ENCODE results near the gene PIGP.
A peak's percentile ranks its signal among the peaks of the same experiment; 100 is the strongest.
"Not testable (repeated sequence)": the region's sequence is repeated elsewhere in the genome, so short reads cannot be mapped to it uniquely, and the experiment has no call there.

Gene PIGP

GRCh38 chr21:37106998-37107397, 34.1 kb upstream of the PIGP start:
- Histone ChIP-seq H3K27me3 (replicated peaks in 2 of 5; ENCODE audit: control insufficient read depth in 4 of 5, insufficient read depth in 5 of 5, low read length in 4 of 5) (no peaks in the 10 kb centered on the region), H3K36me3 (ENCODE audit: control insufficient read depth in 4 of 4, insufficient read depth in 4 of 4, low read length in 3 of 4) (peaks cover 8 to 16% (median 11%) of the 10 kb centered on the region in 4 experiments), H3K4me1 (ENCODE audit: control extremely low read depth in 1 of 4, control insufficient read depth in 4 of 4, insufficient read depth in 4 of 4, low read length in 3 of 4) (no peaks in the 10 kb centered on the region), H3K4me3 (ENCODE audit: control insufficient read depth in 1 of 7, extremely low read depth in 1 of 7, insufficient read depth in 4 of 7, low read depth in 2 of 7, low read length in 6 of 7) (no peak overlapping the region), H3K9me3 (ENCODE audit: control extremely low read depth in 1 of 5, control insufficient read depth in 4 of 5, insufficient read depth in 2 of 5, low read depth in 1 of 5, low read length in 4 of 5) (peaks cover 4 to 13% (median 8%) of the 10 kb centered on the region in 5 experiments), H3K27ac (ENCODE audit: insufficient read depth in 1 of 2, low read depth in 1 of 2, low read length in 2 of 2, poor library complexity in 1 of 2, severe bottlenecking in 2 of 2) (no peak overlapping the region)
- no peak for DNase-seq
- ChIA-PET POLR2A (no interaction called here), CTCF (interaction anchor here (1.5 kb wide), 1 partner anchor 131 kb away, joined by 3 read pairs; no protein-coding TSS in a partner anchor)
- 100% methylated on average over 1 of the region's 2 CpGs for WGBS (ENCODE audit: insufficient coverage)

- POLR2A ChIA-PET; H3K27me3 ChIP-seq (replicated peaks in 2 of 5; ENCODE audit: control insufficient read depth in 4 of 5, insufficient read depth in 5 of 5, low read length in 4 of 5); H3K4me1 ChIP-seq (ENCODE audit: control extremely low read depth in 1 of 4, control insufficient read depth in 4 of 4, insufficient read depth in 4 of 4, low read length in 3 of 4); H3K27ac ChIP-seq (ENCODE audit: insufficient read depth in 1 of 2, low read depth in 1 of 2, low read length in 2 of 2, poor library complexity in 1 of 2, severe bottlenecking in 2 of 2); DNase-seq; H3K4me3 ChIP-seq (ENCODE audit: control insufficient read depth in 1 of 7, extremely low read depth in 1 of 7, insufficient read depth in 4 of 7, low read depth in 2 of 7, low read length in 6 of 7); H3K9me3 ChIP-seq (ENCODE audit: control extremely low read depth in 1 of 5, control insufficient read depth in 4 of 5, insufficient read depth in 2 of 5, low read depth in 1 of 5, low read length in 4 of 5); CTCF ChIA-PET: not testable (repeated sequence)
- H3K36me3 ChIP-seq (ENCODE audit: control insufficient read depth in 4 of 4, insufficient read depth in 4 of 4, low read length in 3 of 4), result peaks cover 6 to 29% (median 20%) of the 10 kb centered on the region in 4 experiments
- WGBS (ENCODE audit: insufficient coverage), result 75% methylated on average over 1 of the region's 3 CpGs
These were observed 29.9 kb upstream of the PIGP start for GRCh38 chr21:37102746-37103145.

GRCh38 chr21:37101384-37101783, 28.5 kb upstream of the PIGP start:
- Histone ChIP-seq H3K36me3 (ENCODE audit: control insufficient read depth in 4 of 4, insufficient read depth in 4 of 4, low read length in 3 of 4) (peaks cover 11 to 36% (median 24%) of the 10 kb centered on the region in 4 experiments), H3K27me3 (replicated peaks in 2 of 5; ENCODE audit: control insufficient read depth in 4 of 5, insufficient read depth in 5 of 5, low read length in 4 of 5) (no peaks in the 10 kb centered on the region), H3K9me3 (ENCODE audit: control extremely low read depth in 1 of 5, control insufficient read depth in 4 of 5, insufficient read depth in 2 of 5, low read depth in 1 of 5, low read length in 4 of 5) (no peaks in the 10 kb centered on the region), H3K27ac (ENCODE audit: insufficient read depth in 1 of 2, low read depth in 1 of 2, low read length in 2 of 2, poor library complexity in 1 of 2, severe bottlenecking in 2 of 2) (peak overlapping the region in 1 of 2 experiments; percentile 75), H3K4me3 (ENCODE audit: control insufficient read depth in 1 of 7, extremely low read depth in 1 of 7, insufficient read depth in 4 of 7, low read depth in 2 of 7, low read length in 6 of 7) (no peak overlapping the region), H3K4me1 (ENCODE audit: control extremely low read depth in 1 of 4, control insufficient read depth in 4 of 4, insufficient read depth in 4 of 4, low read length in 3 of 4) (peaks cover 0 to 3% (median 0%) of the 10 kb centered on the region in 4 experiments)
- ChIA-PET CTCF (no interaction called here), POLR2A (no interaction called here)
- no CpG with 5 or more reads among the region's 1 CpG for WGBS (ENCODE audit: insufficient coverage)
- DNase-seq, result peak in 1 of 3 donors; percentile 25

GRCh38 chr21:37100316-37100715, 27.4 kb upstream of the PIGP start:
- peak overlapping the region in 1 of 2 experiments; percentile 75 for H3K27ac ChIP-seq (ENCODE audit: insufficient read depth in 1 of 2, low read depth in 1 of 2, low read length in 2 of 2, poor library complexity in 1 of 2, severe bottlenecking in 2 of 2)
- peaks cover 12 to 44% (median 32%) of the 10 kb centered on the region in 4 experiments for H3K36me3 ChIP-seq (ENCODE audit: control insufficient read depth in 4 of 4, insufficient read depth in 4 of 4, low read length in 3 of 4)
- no peaks in the 10 kb centered on the region for H3K9me3 ChIP-seq (ENCODE audit: control extremely low read depth in 1 of 5, control insufficient read depth in 4 of 5, insufficient read depth in 2 of 5, low read depth in 1 of 5, low read length in 4 of 5)
- no peaks in the 10 kb centered on the region for H3K27me3 ChIP-seq (replicated peaks in 2 of 5; ENCODE audit: control insufficient read depth in 4 of 5, insufficient read depth in 5 of 5, low read length in 4 of 5)
- whole genome bisulfite sequencing (ENCODE audit: insufficient coverage), result 96% methylated on average over 3 of the region's 6 CpGs
- peak; percentile 24 to 93 (median 62) for DNase-seq
- peaks cover 0 to 3% (median 0%) of the 10 kb centered on the region in 4 experiments for H3K4me1 ChIP-seq (ENCODE audit: control extremely low read depth in 1 of 4, control insufficient read depth in 4 of 4, insufficient read depth in 4 of 4, low read length in 3 of 4)
- no peak overlapping the region for H3K4me3 ChIP-seq (ENCODE audit: control insufficient read depth in 1 of 7, extremely low read depth in 1 of 7, insufficient read depth in 4 of 7, low read depth in 2 of 7, low read length in 6 of 7)
- CTCF ChIA-PET, result no interaction called here
- POLR2A ChIA-PET, result no interaction called here

- ChIA-PET POLR2A (no interaction called here), CTCF (interaction anchor here (1.1 to 4.7 kb wide), 3 partner anchors 10 to 60 kb away, joined by 3 to 18 read pairs (median 6); no protein-coding TSS in a partner anchor)
- Histone ChIP-seq H3K36me3 (ENCODE audit: control insufficient read depth in 4 of 4, insufficient read depth in 4 of 4, low read length in 3 of 4) (peaks cover 12 to 46% (median 34%) of the 10 kb centered on the region in 4 experiments), H3K27ac (ENCODE audit: insufficient read depth in 1 of 2, low read depth in 1 of 2, low read length in 2 of 2, poor library complexity in 1 of 2, severe bottlenecking in 2 of 2) (no peak overlapping the region), H3K4me3 (ENCODE audit: control insufficient read depth in 1 of 7, extremely low read depth in 1 of 7, insufficient read depth in 4 of 7, low read depth in 2 of 7, low read length in 6 of 7) (no peak overlapping the region), H3K9me3 (ENCODE audit: control extremely low read depth in 1 of 5, control insufficient read depth in 4 of 5, insufficient read depth in 2 of 5, low read depth in 1 of 5, low read length in 4 of 5) (no peaks in the 10 kb centered on the region), H3K27me3 (replicated peaks in 2 of 5; ENCODE audit: control insufficient read depth in 4 of 5, insufficient read depth in 5 of 5, low read length in 4 of 5) (no peaks in the 10 kb centered on the region), H3K4me1 (ENCODE audit: control extremely low read depth in 1 of 4, control insufficient read depth in 4 of 4, insufficient read depth in 4 of 4, low read length in 3 of 4) (peaks cover 0 to 3% (median 0%) of the 10 kb centered on the region in 4 experiments)
- no peak for DNase-seq
- WGBS (ENCODE audit: insufficient coverage), result 90% methylated on average over 2 of the region's 2 CpGs
These were observed 25.9 kb upstream of the PIGP start for GRCh38 chr21:37098751-37099150.

- peaks cover 12 to 53% (median 36%) of the 10 kb centered on the region in 4 experiments for H3K36me3 ChIP-seq (ENCODE audit: control insufficient read depth in 4 of 4, insufficient read depth in 4 of 4, low read length in 3 of 4)
- H3K27me3 ChIP-seq (replicated peaks in 2 of 5; ENCODE audit: control insufficient read depth in 4 of 5, insufficient read depth in 5 of 5, low read length in 4 of 5), result no peaks in the 10 kb centered on the region
- H3K4me3 ChIP-seq (ENCODE audit: control insufficient read depth in 1 of 7, extremely low read depth in 1 of 7, insufficient read depth in 4 of 7, low read depth in 2 of 7, low read length in 6 of 7), result no peak overlapping the region
- no peaks in the 10 kb centered on the region for H3K9me3 ChIP-seq (ENCODE audit: control extremely low read depth in 1 of 5, control insufficient read depth in 4 of 5, insufficient read depth in 2 of 5, low read depth in 1 of 5, low read length in 4 of 5)
- WGBS (ENCODE audit: insufficient coverage), result 100% methylated on average over 2 of the region's 4 CpGs
- ChIA-PET POLR2A (no interaction called here), CTCF (interaction anchor here (0.8 to 4.7 kb wide), 4 partner anchors 9 to 87 kb away, joined by 3 to 18 read pairs (median 9); no protein-coding TSS in a partner anchor)
- H3K4me1 ChIP-seq (ENCODE audit: control extremely low read depth in 1 of 4, control insufficient read depth in 4 of 4, insufficient read depth in 4 of 4, low read length in 3 of 4), result peaks cover 0 to 3% (median under 1%) of the 10 kb centered on the region in 4 experiments
- no peak overlapping the region for H3K27ac ChIP-seq (ENCODE audit: insufficient read depth in 1 of 2, low read depth in 1 of 2, low read length in 2 of 2, poor library complexity in 1 of 2, severe bottlenecking in 2 of 2)
- no peak for DNase-seq
These were observed 22.9 kb upstream of the PIGP start for GRCh38 chr21:37095821-37096220.

GRCh38 chr21:37093977-37094376, 21.1 kb upstream of the PIGP start:
- Histone ChIP-seq H3K36me3 (ENCODE audit: control insufficient read depth in 4 of 4, insufficient read depth in 4 of 4, low read length in 3 of 4) (peaks cover 12 to 49% (median 31%) of the 10 kb centered on the region in 4 experiments), H3K27ac (ENCODE audit: insufficient read depth in 1 of 2, low read depth in 1 of 2, low read length in 2 of 2, poor library complexity in 1 of 2, severe bottlenecking in 2 of 2) (no peak overlapping the region), H3K4me3 (ENCODE audit: control insufficient read depth in 1 of 7, extremely low read depth in 1 of 7, insufficient read depth in 4 of 7, low read depth in 2 of 7, low read length in 6 of 7) (no peak overlapping the region), H3K9me3 (ENCODE audit: control extremely low read depth in 1 of 5, control insufficient read depth in 4 of 5, insufficient read depth in 2 of 5, low read depth in 1 of 5, low read length in 4 of 5) (no peaks in the 10 kb centered on the region), H3K4me1 (ENCODE audit: control extremely low read depth in 1 of 4, control insufficient read depth in 4 of 4, insufficient read depth in 4 of 4, low read length in 3 of 4) (peaks cover 0 to 5% (median 0%) of the 10 kb centered on the region in 4 experiments), H3K27me3 (replicated peaks in 2 of 5; ENCODE audit: control insufficient read depth in 4 of 5, insufficient read depth in 5 of 5, low read length in 4 of 5) (no peaks in the 10 kb centered on the region)
- POLR2A ChIA-PET, result no interaction called here
- no peak for DNase-seq
- CTCF ChIA-PET, result no interaction called here
